HG02852 (cell line): Measurements from ENCODE around the gene SELENOF.
"Not testable (repeated sequence)": the region's sequence is repeated elsewhere in the genome, so short reads cannot be mapped to it uniquely, and the experiment has no call there.

Source experiments
- ATAC-seq: cut with Tn5 transposase; IDR thresholded peaks from one replicate; pipeline ENCODE4 v1.9.1; 2021; ENCODE audit warnings: mild to moderate bottlenecking, moderate library complexity; ENCODE audit not compliant: unreplicated experiment

The SELENOF gene

GRCh38 chr1:86821956-86822355 lies 92.0 kb downstream of the SELENOF start:
- no peak for ATAC-seq

- not testable (repeated sequence) for ATAC-seq
Observed at GRCh38 chr1:86819970-86820369, 94.0 kb downstream of the SELENOF start.

GRCh38 chr1:86817246-86817826 lies 96.6 kb downstream of the SELENOF start:
- ATAC-seq: not testable (repeated sequence)

- ATAC-seq: not testable (repeated sequence)
Observed at GRCh38 chr1:86814118-86814517, 99.8 kb downstream of the SELENOF start.
